GM23248 (cell line): Measurements from ENCODE around the gene CLEC18B.

Experiments
- EZH2 ChIP-seq: fragments of 200-600 bp; sonication (generic); IDR thresholded peaks from 2 replicates; pipeline ENCODE4 v1.6.1; 2018; ENCODE audit warnings: antibody characterized with exemption, mild to moderate bottlenecking; ENCODE audit not compliant: insufficient read depth, poor library complexity, severe bottlenecking
- EZH2phosphoT487 ChIP-seq: fragments of 200-600 bp; sonication (generic); IDR thresholded peaks from 2 replicates; pipeline ENCODE4 v1.6.1; 2018; ENCODE audit warnings: antibody characterized with exemption, moderate library complexity, mild to moderate bottlenecking, low read depth; ENCODE audit not compliant: insufficient read depth

DNA sequence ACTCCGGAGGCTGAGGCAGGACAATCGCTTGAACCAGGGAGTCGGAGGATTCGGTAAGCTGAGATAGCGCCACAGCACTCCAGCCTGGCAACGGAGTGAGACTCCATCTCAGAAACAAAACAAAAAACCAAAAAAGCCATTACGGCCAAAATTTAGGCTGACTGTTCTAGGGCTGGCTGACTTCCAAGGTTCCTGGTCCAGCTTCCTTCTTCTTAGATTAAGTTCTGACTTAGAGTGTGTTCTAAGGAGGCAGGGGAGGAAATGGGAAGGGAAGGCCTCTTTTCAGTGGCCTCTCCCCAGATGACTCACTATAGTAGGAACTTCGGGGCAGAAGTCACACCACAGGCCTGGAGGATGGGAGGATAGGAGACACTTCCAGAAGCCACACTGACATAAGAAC lies 27.7 kb upstream of the CLEC18B start:
- no peak for TF ChIP-seq EZH2
- no peak for TF ChIP-seq EZH2phosphoT487
